K562 (cell line): ENCODE data around the gene IRAK2. TPM values are rescaled to one million over a fixed set of nuclear protein-coding genes. Genes with fewer than 3 reads are reported as not detected.

Experiments
- CBX1 ChIP-seq: sonication (generic); IDR thresholded peaks from 2 replicates; pipeline ENCODE4 v1.6.1; 2016; ENCODE audit warnings: antibody characterized with exemption, low read depth, mild to moderate bottlenecking
- ERF ChIP-seq: fragments of 450-650 bp; formaldehyde crosslinking; IDR thresholded peaks from 2 replicates; pipeline ENCODE4 v1.4.0; 2020; ENCODE audit warnings: mild to moderate bottlenecking, mixed read lengths
- GTF2A2 ChIP-seq: IDR thresholded peaks from 2 replicates; pipeline ENCODE4 v1.6.1; 2016; ENCODE audit warnings: mild to moderate bottlenecking, missing genetic modification characterization, missing compliant biosample characterization
- MCM2 ChIP-seq: fragments of 450-650 bp; IDR thresholded peaks from 2 replicates; pipeline ENCODE4 v1.6.1; 2017; ENCODE audit warnings: low read depth, mild to moderate bottlenecking
- PRPF4 ChIP-seq: fragments of 200-400 bp; formaldehyde crosslinking; IDR thresholded peaks from one replicate; pipeline ENCODE4 v1.6.1; 2017; ENCODE audit warnings: low read length, low read depth, mild to moderate bottlenecking; ENCODE audit not compliant: insufficient read depth, poor library complexity, severe bottlenecking
- RHOXF2B ChIP-seq: fragments of 250-450 bp; sonication (Bioruptor Pico); conservative IDR thresholded peaks from 2 replicates; pipeline ENCODE4 v1.5.1; 2021
- TAF9B ChIP-seq: fragments of 450-650 bp; IDR thresholded peaks from 2 replicates; pipeline ENCODE4 v1.6.1; 2018; ENCODE audit warnings: mild to moderate bottlenecking; ENCODE audit not compliant: partially characterized antibody
- ZEB2 ChIP-seq: fragments of 450-650 bp; IDR thresholded peaks from 2 replicates; pipeline ENCODE4 v1.6.1; 2016
- ZNF12 ChIP-seq: sonication (generic); formaldehyde crosslinking; IDR thresholded peaks from 2 replicates; pipeline ENCODE4 v1.4.0; 2020; ENCODE audit warnings: mild to moderate bottlenecking, missing genetic modification reagents
- ZNF133 ChIP-seq: fragments of 250-450 bp; sonication (Bioruptor Pico); IDR thresholded peaks from 2 replicates; pipeline ENCODE4 v1.4.0; 2020; ENCODE audit warnings: mild to moderate bottlenecking
- ZNF184 ChIP-seq: sonication (generic); formaldehyde crosslinking; IDR thresholded peaks from 2 replicates; pipeline ENCODE4 v1.5.0; 2020; ENCODE audit warnings: missing genetic modification reagents
- ZNF445 ChIP-seq: fragments of 250-450 bp; sonication (Bioruptor Pico); IDR thresholded peaks from 2 replicates; pipeline ENCODE4 v1.4.0; 2020; ENCODE audit warnings: low read depth, mild to moderate bottlenecking, moderate library complexity
- polyA plus RNA-seq, 8 experiments: library from polyadenylated mRNA; depleted of rRNA in 4 of 8; stranded (reverse) in 5 of 8; unstranded in 3 of 8; fragments of >200 nt; fragmentation: Nextera tagmentation in 2 of 8; fragmentation: Illumina TruSeq in 1 of 8; extraction: Ambion mirVana in 2 of 8; extraction: Trizol in 1 of 8; gene quantifications; 2 replicates each; pipeline versions ENCODE4 v1.2.1 to v1.2.3, GENCODE V29; 2011 to 2014; ENCODE audit warnings: inconsistent platforms in 1 of 8, missing spikeins in 1 of 8
- total RNA-seq, 7 experiments: library from RNA; depleted of rRNA in 6 of 7; stranded (reverse); fragments of >200 nt in 6 of 7; fragmentation: Illumina TruSeq in 2 of 7; extraction: Trizol in 2 of 7; gene quantifications; 2 replicates each; pipeline versions ENCODE4 v1.2.1 to v1.2.3, GENCODE V29; 2011 to 2021; ENCODE audit warnings: low replicate concordance in 1 of 7
- TF ChIP-seq, protein P1 (sequence below): fragments of 200-800 bp; sonication (Bioruptor generic); IDR thresholded peaks from 2 replicates; pipeline ENCODE4 v1.6.1; 2016; ENCODE audit warnings: missing genetic modification characterization, missing compliant biosample characterization
- TF ChIP-seq, protein P2 (sequence below), 2 experiments: fragments of 450-650 bp in 1 of 2; sonication (generic) in 1 of 2; formaldehyde crosslinking in 1 of 2; IDR thresholded peaks in 1 of 2; conservative IDR thresholded peaks in 1 of 2; 2 replicates each; pipeline versions ENCODE4 v1.6.1 to v1.8.1; 2016 to 2023; ENCODE audit warnings: mild to moderate bottlenecking in 2 of 2, moderate library complexity in 2 of 2, inconsistent platforms in 1 of 2, missing genetic modification reagents in 1 of 2
- TF ChIP-seq, protein P3 (sequence below): fragments of 250-450 bp; sonication (Bioruptor Pico); IDR thresholded peaks from 2 replicates; pipeline ENCODE4 v1.4.0; 2020; ENCODE audit warnings: mild to moderate bottlenecking, moderate library complexity
- TF ChIP-seq, protein P4 (sequence below): fragments of 450-650 bp; IDR thresholded peaks from 2 replicates; pipeline ENCODE4 v1.6.1; 2014; ENCODE audit warnings: low read depth, mild to moderate bottlenecking, moderate library complexity, borderline replicate concordance
- TF ChIP-seq, protein P5 (sequence below): sonication (generic); formaldehyde crosslinking; IDR thresholded peaks from 2 replicates; pipeline ENCODE4 v1.8.0; 2022; ENCODE audit warnings: missing genetic modification reagents, mild to moderate bottlenecking, moderate library complexity, borderline replicate concordance

The IRAK2 gene
- total and polyA plus RNA-seq, 9 of the 15 experiments (the other 6 are each of a cell fraction or from before 2014, with no cell fraction given), result 0.42 to 4.4 (median 2.7) TPM

DNA sequence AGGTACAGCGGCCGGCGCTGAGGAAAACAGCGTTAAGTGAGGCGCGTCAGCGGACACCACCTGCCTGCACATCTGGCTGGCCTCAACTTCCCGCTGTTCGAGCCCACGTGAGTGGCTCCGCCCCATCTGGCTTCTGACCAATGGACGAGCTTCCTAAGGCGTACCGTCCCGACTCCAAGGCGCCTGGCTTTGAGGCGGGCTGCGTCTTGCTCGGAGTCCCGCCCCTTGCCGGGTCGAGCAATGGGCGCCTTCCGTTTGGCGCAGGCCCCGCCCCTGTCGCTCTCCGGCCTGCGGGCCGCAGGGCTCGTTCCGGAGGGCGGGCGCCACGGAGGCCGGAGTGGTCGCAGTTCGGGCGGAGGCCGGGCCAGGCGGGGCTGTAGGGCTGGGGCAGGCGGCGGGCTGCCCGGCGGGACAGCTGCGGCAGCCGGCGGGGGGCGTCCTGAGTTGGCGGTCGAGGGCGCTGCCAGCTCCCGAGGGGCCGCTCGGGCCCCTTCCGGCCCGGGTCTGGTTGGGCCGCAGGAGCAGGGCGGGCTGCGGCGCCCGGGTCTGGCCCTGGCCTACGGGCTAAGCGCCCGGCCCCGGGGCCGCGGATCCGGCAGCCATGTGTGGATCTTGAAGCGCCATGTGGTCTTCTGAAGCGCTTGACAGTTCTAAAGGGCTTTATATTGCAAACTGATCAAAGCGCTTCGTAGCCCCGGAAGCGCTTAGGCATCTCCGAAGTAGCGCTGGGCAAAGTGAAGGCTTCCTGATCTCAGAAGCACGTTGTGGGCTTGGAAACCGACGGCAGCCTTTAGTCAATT is 83.7 kb downstream of the IRAK2 start, which contains the start of gene TATDN2 (continued):
- TF ChIP-seq, protein P1, sequence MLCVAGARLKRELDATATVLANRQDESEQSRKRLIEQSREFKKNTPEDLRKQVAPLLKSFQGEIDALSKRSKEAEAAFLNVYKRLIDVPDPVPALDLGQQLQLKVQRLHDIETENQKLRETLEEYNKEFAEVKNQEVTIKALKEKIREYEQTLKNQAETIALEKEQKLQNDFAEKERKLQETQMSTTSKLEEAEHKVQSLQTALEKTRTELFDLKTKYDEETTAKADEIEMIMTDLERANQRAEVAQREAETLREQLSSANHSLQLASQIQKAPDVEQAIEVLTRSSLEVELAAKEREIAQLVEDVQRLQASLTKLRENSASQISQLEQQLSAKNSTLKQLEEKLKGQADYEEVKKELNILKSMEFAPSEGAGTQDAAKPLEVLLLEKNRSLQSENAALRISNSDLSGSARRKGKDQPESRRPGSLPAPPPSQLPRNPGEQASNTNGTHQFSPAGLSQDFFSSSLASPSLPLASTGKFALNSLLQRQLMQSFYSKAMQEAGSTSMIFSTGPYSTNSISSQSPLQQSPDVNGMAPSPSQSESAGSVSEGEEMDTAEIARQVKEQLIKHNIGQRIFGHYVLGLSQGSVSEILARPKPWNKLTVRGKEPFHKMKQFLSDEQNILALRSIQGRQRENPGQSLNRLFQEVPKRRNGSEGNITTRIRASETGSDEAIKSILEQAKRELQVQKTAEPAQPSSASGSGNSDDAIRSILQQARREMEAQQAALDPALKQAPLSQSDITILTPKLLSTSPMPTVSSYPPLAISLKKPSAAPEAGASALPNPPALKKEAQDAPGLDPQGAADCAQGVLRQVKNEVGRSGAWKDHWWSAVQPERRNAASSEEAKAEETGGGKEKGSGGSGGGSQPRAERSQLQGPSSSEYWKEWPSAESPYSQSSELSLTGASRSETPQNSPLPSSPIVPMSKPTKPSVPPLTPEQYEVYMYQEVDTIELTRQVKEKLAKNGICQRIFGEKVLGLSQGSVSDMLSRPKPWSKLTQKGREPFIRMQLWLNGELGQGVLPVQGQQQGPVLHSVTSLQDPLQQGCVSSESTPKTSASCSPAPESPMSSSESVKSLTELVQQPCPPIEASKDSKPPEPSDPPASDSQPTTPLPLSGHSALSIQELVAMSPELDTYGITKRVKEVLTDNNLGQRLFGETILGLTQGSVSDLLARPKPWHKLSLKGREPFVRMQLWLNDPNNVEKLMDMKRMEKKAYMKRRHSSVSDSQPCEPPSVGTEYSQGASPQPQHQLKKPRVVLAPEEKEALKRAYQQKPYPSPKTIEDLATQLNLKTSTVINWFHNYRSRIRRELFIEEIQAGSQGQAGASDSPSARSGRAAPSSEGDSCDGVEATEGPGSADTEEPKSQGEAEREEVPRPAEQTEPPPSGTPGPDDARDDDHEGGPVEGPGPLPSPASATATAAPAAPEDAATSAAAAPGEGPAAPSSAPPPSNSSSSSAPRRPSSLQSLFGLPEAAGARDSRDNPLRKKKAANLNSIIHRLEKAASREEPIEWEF (CRISPR knock-in tag), result 0 out of 2 replicates have a peak, but pooled peaks have one; percentile 31
- no peak for TF ChIP-seq ZNF445 (CRISPR knock-in tag)
- peak; percentile 76 for TF ChIP-seq ZEB2
- TF ChIP-seq RHOXF2B, result no peak
- no peak for TF ChIP-seq ZNF184 (CRISPR knock-in tag)
- no peak for TF ChIP-seq MCM2
- no peak for TF ChIP-seq TAF9B
- TF ChIP-seq, protein P2, sequence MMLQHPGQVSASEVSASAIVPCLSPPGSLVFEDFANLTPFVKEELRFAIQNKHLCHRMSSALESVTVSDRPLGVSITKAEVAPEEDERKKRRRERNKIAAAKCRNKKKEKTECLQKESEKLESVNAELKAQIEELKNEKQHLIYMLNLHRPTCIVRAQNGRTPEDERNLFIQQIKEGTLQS (IDR thresholded peaks at IDR 0.05), result no peak
- TF ChIP-seq, protein P2 (CRISPR knock-in tag; conservative IDR thresholded peaks at IDR 0.05), result no peak; the same call in none of the 2 replicates
- TF ChIP-seq, protein P3, sequence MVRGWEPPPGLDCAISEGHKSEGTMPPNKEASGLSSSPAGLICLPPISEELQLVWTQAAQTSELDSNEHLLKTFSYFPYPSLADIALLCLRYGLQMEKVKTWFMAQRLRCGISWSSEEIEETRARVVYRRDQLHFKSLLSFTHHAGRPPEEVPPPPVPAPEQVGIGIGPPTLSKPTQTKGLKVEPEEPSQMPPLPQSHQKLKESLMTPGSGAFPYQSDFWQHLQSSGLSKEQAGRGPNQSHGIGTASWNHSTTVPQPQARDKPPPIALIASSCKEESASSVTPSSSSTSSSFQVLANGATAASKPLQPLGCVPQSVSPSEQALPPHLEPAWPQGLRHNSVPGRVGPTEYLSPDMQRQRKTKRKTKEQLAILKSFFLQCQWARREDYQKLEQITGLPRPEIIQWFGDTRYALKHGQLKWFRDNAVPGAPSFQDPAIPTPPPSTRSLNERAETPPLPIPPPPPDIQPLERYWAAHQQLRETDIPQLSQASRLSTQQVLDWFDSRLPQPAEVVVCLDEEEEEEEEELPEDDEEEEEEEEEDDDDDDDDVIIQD (CRISPR knock-in tag), result no peak
- TF ChIP-seq GTF2A2 (tag), result no peak
- TF ChIP-seq ZNF12 (CRISPR knock-in tag), result no peak
- TF ChIP-seq, protein P4, sequence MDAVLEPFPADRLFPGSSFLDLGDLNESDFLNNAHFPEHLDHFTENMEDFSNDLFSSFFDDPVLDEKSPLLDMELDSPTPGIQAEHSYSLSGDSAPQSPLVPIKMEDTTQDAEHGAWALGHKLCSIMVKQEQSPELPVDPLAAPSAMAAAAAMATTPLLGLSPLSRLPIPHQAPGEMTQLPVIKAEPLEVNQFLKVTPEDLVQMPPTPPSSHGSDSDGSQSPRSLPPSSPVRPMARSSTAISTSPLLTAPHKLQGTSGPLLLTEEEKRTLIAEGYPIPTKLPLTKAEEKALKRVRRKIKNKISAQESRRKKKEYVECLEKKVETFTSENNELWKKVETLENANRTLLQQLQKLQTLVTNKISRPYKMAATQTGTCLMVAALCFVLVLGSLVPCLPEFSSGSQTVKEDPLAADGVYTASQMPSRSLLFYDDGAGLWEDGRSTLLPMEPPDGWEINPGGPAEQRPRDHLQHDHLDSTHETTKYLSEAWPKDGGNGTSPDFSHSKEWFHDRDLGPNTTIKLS, result peak; percentile 71
- TF ChIP-seq ZNF133 (CRISPR knock-in tag), result no peak
- TF ChIP-seq CBX1, result peak; percentile 94
- TF ChIP-seq, protein P5, sequence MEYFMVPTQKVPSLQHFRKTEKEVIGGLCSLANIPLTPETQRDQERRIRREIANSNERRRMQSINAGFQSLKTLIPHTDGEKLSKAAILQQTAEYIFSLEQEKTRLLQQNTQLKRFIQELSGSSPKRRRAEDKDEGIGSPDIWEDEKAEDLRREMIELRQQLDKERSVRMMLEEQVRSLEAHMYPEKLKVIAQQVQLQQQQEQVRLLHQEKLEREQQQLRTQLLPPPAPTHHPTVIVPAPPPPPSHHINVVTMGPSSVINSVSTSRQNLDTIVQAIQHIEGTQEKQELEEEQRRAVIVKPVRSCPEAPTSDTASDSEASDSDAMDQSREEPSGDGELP (CRISPR knock-in tag), result peak; percentile 90
- no peak for TF ChIP-seq PRPF4
- TF ChIP-seq ERF (CRISPR knock-in tag), result 0 out of 2 replicates have a peak, but pooled peaks have one; percentile 48
